ENCODE results near the gene ACSM2B. TPM values are rescaled to one million over a fixed set of nuclear protein-coding genes. Genes with fewer than 3 reads are reported as not detected.
"Not testable (repeated sequence)": the region's sequence is repeated elsewhere in the genome, so short reads cannot be mapped to it uniquely, and the experiment has no call there.

The ACSM2B gene
- total and polyA plus RNA-seq, 2 donors: 0.28 to 0.37 TPM

DNA sequence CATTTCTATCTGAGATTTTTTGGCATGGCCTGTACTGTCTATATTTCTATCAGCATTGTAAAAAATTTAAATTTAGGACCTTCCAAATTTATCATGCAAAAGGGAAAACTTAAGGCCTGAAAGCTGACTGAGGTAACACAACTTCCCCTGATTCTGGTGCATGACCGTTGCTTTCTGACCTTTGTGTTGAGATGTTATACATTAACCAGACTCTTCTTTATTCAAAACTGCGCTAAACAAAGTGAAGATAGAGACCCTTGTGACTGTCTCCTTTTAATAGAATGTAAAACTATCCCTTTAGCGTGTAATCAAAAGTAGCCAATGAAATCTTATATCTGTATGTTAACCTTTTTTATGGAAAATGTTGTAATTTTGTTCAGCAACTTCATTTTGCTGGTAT lies 1.9 kb upstream of the ACSM2B start:
- DNase-seq (ENCODE audit: extremely low spot score); H3K4me3 ChIP-seq (ENCODE audit: low read depth, low read length); H3K27ac ChIP-seq (ENCODE audit: low read depth); H3K4me1 ChIP-seq (ENCODE audit: insufficient read depth); H3K36me3 ChIP-seq (ENCODE audit: insufficient read depth): not testable (repeated sequence)
- WGBS: 87% methylated on average over 2 of the region's 3 CpGs

DNA sequence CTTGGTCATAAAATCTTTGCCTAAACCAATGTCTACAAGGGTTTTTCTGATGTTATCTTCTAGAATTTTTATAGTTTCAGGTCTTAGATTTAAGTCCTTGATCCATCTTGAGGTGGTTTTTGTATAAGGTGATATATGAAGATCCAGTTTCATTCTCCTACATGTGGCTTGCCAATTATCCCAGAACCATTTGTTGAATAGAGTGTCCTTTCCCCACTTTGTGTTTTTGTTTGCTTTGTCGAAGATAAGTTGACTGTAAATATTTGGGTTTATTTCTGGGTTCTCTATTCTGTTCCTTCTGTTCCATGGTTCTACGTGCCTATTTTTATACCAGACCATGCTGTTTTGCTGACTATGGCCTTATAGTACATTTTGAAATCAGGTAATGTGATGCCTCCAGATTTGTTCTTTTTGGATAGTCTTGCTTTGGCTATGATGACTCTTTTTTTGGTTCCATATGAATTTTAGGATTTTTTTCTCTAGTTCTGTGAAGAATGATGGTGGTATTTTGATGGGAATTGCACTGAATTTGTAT lies 7.0 kb downstream of the ACSM2B start:
- H3K4me1 ChIP-seq (ENCODE audit: insufficient read depth): not testable (repeated sequence)
- WGBS: 79% methylated on average over 2 of the region's 2 CpGs

DNA sequence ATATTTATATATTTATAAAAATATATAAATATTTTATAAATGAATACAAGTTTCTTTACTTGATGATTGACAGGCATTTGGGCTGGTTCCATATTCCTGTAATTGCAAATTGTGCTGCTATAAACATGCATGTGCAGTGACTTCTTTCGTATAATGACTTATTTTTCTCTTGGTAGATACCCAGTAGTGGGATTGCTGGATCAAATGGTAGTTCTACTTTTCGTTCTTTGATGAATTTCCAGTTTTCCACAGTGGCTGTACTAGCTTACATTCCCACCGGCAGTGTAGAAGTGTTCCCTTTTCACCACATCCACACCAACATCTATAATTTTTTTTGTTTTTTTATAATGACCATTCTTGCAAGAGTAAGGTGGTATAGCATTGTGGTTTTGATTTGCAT lies 7.8 kb downstream of the ACSM2B start:
- H3K27ac ChIP-seq (ENCODE audit: low read depth): no peak overlapping the region
- no peak for DNase-seq (ENCODE audit: extremely low spot score)
- H3K4me3 ChIP-seq (ENCODE audit: low read depth, low read length): no peak overlapping the region
- 86% methylated on average over 3 of the region's 3 CpGs for WGBS
- no peaks in the 10 kb centered on the region for H3K36me3 ChIP-seq (ENCODE audit: insufficient read depth)
- H3K4me1 ChIP-seq (ENCODE audit: insufficient read depth): no peaks in the 10 kb centered on the region

More for the DNA sequence above, 7.0 kb downstream of the ACSM2B start:
- not testable (repeated sequence) for H3K27ac ChIP-seq (ENCODE audit: low read depth); H3K4me3 ChIP-seq (ENCODE audit: low read depth, low read length); H3K36me3 ChIP-seq (ENCODE audit: insufficient read depth); DNase-seq (ENCODE audit: extremely low spot score)

DNA sequence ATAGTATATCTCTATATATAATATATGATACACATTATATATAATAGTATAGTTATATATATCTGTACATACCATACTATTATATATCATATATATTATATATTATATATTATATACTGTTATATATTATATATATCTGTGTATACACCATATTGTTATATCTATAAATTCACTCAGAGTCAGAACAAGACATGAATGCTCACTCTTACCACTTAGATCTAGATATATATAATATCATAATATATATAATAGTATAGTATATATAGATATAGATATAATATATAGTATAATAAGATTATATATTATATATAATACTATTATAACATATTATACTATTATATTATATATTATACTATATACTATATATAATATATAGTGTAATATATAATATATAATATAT lies 9.3 kb downstream of the ACSM2B start:
- no peak overlapping the region for H3K4me3 ChIP-seq (ENCODE audit: low read depth, low read length)
- no peak for DNase-seq (ENCODE audit: extremely low spot score)
- H3K36me3 ChIP-seq (ENCODE audit: insufficient read depth): no peaks in the 10 kb centered on the region
- no peak overlapping the region for H3K27ac ChIP-seq (ENCODE audit: low read depth)
- no peaks in the 10 kb centered on the region for H3K4me1 ChIP-seq (ENCODE audit: insufficient read depth)

DNA sequence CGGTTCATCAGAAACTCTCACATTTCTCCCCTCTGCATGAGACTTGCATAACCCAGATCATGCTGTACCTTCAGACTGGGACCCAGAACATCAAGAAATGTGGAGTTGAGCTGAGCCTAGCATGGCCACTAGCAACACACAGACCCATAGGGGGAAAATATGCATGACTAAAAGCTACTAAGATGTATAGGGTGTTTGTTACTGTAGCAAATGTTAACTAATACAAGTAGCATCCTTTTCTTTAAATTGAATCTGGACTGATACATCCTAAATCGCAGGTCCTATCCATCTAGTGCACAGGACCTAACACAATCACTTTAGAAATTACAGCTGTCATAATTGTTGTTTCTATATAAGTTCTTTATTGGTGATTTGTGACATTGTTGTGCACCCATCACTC lies 10.8 kb downstream of the ACSM2B start:
- H3K4me1 ChIP-seq (ENCODE audit: insufficient read depth); H3K36me3 ChIP-seq (ENCODE audit: insufficient read depth); H3K4me3 ChIP-seq (ENCODE audit: low read depth, low read length); DNase-seq (ENCODE audit: extremely low spot score); H3K27ac ChIP-seq (ENCODE audit: low read depth): not testable (repeated sequence)
- 93% methylated on average over 2 of the region's 2 CpGs for WGBS

DNA sequence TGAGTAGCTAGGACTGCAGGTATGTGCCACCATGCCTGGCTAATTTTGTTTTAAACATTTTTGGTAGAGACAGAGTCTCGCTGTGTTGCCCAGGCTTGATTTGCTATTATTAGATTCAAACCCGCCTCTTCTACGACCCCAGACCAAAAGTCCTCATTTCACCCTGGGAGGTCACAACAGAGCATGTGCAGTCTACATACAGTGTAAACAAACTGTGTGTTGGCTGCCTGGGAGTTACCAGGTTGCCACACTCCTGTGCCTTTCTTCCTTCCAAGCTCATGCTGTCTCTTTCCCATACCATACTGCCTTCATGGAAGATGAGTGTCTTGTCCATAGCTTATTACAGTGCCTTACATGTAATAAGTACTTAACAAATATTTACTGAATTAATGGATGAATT lies 11.9 kb downstream of the ACSM2B start:
- WGBS: 94% methylated on average over 2 of the region's 3 CpGs
- DNase-seq (ENCODE audit: extremely low spot score): not testable (repeated sequence)

DNA sequence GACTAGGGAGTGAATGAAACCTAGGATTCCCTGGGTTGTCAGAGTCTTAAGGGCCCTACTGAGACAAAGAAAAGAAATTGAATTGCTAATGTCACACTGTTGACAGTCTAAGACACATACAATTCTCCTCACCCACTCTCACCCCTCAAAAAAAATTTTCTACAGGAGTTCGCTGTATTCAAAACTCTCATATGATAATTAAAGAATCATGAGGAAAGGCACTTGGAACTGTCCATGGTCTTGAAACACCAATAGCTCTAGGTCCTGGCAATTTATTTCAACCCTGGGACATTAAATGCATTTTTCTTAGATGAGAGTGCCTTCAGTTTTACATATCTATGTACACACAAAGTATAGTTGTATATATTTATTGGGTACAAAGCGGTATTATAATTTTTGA lies 20.5 kb downstream of the ACSM2B start:
- H3K4me3 ChIP-seq (ENCODE audit: low read depth, low read length); H3K27ac ChIP-seq (ENCODE audit: low read depth); DNase-seq (ENCODE audit: extremely low spot score); H3K4me1 ChIP-seq (ENCODE audit: insufficient read depth); H3K36me3 ChIP-seq (ENCODE audit: insufficient read depth): not testable (repeated sequence)
- WGBS: 42% methylated on average over 2 of the region's 2 CpGs

More for the DNA sequence above, 11.9 kb downstream of the ACSM2B start:
- H3K4me1 ChIP-seq (ENCODE audit: insufficient read depth); H3K36me3 ChIP-seq (ENCODE audit: insufficient read depth); H3K27ac ChIP-seq (ENCODE audit: low read depth); H3K4me3 ChIP-seq (ENCODE audit: low read depth, low read length): not testable (repeated sequence)

DNA sequence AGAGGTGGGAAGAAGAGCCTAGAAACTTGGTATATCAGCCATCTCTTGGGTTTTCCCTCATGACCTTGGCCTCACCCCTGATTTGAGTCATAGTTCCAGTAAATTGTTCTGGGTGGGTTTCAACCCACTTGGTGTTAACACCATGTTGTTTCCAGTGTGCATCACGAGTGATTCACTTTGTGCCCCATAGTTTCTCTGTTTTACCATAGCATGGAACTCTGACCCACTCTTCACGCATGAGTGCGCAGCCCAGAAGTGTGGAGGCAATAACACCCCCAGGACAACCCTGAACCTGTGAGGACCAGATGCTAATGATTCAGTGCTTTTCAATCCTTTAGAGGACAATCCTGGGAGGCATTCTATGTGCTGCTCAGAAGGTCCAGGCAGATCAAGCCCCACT lies 21.5 kb downstream of the ACSM2B start:
- 81% methylated on average over 3 of the region's 3 CpGs for WGBS
- not testable (repeated sequence) for H3K27ac ChIP-seq (ENCODE audit: low read depth); H3K4me1 ChIP-seq (ENCODE audit: insufficient read depth); H3K4me3 ChIP-seq (ENCODE audit: low read depth, low read length); DNase-seq (ENCODE audit: extremely low spot score); H3K36me3 ChIP-seq (ENCODE audit: insufficient read depth)

DNA sequence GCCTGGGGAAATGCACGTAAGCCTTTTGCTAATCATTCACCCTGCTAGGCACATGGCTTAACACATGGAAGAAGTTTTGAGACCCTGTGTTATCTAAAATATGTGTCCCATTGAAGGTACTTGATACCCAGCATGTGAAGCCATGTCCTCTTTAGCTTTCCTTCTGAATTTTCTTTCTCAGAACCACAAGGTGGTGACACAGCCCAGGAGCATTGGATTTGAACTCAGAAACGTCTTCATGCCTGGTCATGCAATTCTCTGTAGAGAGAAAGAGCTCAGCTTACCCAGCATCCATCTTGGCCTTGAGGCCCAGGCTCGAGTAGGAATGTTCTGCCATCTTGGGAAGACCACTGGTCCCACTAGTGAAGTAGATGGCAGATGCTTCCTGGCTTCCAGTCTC lies 22.7 kb downstream of the ACSM2B start:
- H3K36me3 ChIP-seq (ENCODE audit: insufficient read depth); H3K4me3 ChIP-seq (ENCODE audit: low read depth, low read length); DNase-seq (ENCODE audit: extremely low spot score); H3K27ac ChIP-seq (ENCODE audit: low read depth); H3K4me1 ChIP-seq (ENCODE audit: insufficient read depth): not testable (repeated sequence)
- 43% methylated on average over 3 of the region's 3 CpGs for WGBS

DNA sequence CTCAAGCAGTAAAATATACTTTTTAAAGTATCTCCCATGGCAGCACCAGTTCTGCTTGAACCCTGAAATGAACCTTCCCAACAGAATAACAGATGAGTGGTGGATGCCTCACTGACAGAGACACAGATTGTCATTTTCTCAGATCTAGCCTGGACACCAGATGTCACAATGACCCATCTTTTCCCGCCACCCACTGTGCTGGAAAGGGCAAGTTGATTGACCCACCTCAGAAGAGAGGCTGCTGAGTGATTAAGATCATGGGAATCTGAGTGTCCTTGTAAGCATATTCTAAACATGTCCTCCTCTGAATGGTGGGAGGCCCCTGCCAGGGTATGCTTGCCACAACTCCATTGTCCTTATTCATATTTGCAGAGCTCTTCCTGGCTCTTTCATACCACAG lies 29.2 kb downstream of the ACSM2B start:
- DNase-seq (ENCODE audit: extremely low spot score); H3K27ac ChIP-seq (ENCODE audit: low read depth); H3K4me1 ChIP-seq (ENCODE audit: insufficient read depth); H3K36me3 ChIP-seq (ENCODE audit: insufficient read depth); H3K4me3 ChIP-seq (ENCODE audit: low read depth, low read length): not testable (repeated sequence)
- 85% methylated on average over 1 of the region's 1 CpG for WGBS

DNA sequence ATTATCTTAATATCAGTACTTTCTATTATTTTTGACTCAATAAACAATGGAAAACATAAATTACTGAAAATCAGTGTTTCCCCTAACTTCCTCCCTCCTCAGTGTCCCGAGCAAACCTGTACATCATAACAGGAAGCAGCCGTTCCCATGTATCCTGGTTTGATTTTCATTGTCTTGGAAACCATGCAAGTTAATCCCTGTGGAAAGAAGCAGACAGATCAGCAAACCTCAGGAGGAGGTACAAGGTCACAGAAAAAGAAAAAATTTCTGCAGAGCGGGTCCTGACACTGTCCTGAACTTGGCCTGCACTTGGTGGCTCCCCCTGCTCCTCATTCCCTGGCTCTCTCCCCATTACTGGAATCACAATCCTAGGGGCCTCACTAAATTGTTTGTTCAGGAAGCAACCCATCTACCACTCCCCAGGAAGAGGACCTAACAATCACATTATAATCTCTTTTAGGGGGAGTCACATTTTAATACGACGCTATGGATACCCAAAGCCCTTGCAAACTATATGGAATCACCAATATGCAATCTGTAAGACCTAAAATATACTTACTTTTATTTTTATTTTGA lies 29.8 kb downstream of the ACSM2B start:
- H3K27ac ChIP-seq (ENCODE audit: low read depth); H3K36me3 ChIP-seq (ENCODE audit: insufficient read depth); H3K4me3 ChIP-seq (ENCODE audit: low read depth, low read length); DNase-seq (ENCODE audit: extremely low spot score); H3K4me1 ChIP-seq (ENCODE audit: insufficient read depth): not testable (repeated sequence)
- WGBS: 54% methylated on average over 5 of the region's 5 CpGs

DNA sequence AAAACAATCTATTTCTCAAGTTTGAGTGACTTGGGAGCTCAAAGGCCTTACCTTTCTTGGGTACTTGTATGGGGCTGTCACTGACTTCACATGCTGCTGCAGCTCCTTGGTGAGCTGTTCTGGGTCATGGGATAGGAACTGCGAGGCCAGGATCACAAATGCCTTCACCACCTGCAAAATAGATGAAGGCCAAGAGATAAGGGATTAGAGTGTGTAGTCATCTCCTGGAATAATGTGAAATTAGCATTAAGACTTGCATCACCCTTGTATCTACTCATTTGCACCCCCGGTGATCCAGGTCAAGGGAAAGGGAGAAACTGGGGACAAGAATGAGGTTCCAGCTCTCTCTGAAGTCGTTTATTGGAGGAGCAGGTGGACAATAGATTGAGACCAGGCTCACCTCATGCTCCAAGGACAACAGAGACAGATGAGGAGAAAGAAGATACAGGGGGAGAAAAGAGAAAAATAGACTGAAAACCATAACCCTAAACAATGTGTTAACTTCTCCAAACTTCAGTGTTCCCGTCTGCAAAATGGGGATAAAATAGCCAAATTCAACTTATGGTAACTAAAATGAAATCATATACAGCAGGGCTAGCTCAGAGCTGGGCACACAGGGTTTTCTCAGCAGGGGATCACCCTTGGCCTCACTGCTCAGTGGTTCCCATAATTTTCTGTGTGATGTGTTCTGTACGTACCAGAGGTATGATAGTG lies 35.4 kb downstream of the ACSM2B start:
- not testable (repeated sequence) for DNase-seq (ENCODE audit: extremely low spot score); H3K4me1 ChIP-seq (ENCODE audit: insufficient read depth); H3K27ac ChIP-seq (ENCODE audit: low read depth); H3K4me3 ChIP-seq (ENCODE audit: low read depth, low read length); H3K36me3 ChIP-seq (ENCODE audit: insufficient read depth)
- 63% methylated on average over 5 of the region's 5 CpGs for WGBS

DNA sequence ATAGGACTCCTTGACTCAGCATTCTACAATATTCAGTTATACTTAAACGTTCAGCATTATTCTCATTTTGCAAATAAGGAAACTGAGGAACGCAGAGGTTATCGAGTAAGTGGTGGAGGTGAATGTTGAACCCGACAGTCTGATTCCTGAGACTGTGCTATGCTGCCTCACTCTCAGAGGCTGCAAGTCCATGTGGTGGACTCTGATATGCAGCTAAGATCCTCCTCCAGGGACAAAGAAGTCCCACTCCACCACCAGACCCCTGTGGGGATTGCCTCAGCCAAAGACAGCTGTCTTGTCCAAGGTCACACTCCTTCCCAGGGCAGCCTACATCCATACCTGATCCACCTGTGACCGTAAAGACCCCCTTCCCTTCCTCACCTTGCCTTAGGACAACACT lies 37.5 kb downstream of the ACSM2B start:
- no peak for DNase-seq (ENCODE audit: extremely low spot score)
- H3K36me3 ChIP-seq (ENCODE audit: insufficient read depth): no peaks in the 10 kb centered on the region
- 37% methylated on average over 5 of the region's 5 CpGs for WGBS

DNA sequence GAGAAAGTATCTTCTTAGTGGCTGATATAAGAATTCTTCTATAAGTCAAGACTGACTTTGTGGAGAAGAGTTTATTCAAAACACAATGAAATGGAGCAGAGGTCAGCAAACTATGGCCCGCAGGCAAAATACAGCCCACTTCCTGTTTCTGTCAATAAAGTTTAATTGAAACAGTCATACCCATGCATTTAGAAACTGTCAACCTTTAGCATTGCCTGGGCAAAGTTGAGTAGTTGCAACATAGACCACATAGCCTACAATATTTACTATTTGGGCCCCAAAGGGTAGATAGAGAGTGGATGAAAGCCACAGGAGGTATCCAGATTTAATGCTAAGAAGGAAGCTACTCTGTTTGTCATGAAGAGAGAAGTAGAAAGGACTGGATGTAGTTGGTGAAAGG lies 38.0 kb downstream of the ACSM2B start:
- H3K27ac ChIP-seq (ENCODE audit: low read depth): no peak overlapping the region
- H3K36me3 ChIP-seq (ENCODE audit: insufficient read depth): no peaks in the 10 kb centered on the region
- H3K4me1 ChIP-seq (ENCODE audit: insufficient read depth): no peaks in the 10 kb centered on the region
- WGBS: 0% methylated on average over 1 of the region's 1 CpG
- DNase-seq (ENCODE audit: extremely low spot score): no peak
- H3K4me3 ChIP-seq (ENCODE audit: low read depth, low read length): no peak overlapping the region

More for the DNA sequence above, 37.5 kb downstream of the ACSM2B start:
- Histone ChIP-seq H3K4me3 (ENCODE audit: low read depth, low read length) (no peak overlapping the region), H3K4me1 (ENCODE audit: insufficient read depth) (no peaks in the 10 kb centered on the region), H3K27ac (ENCODE audit: low read depth) (no peak overlapping the region)

All from urinary bladder (tissue), 4 donors.